Fibroblast of lung (primary cell): ENCODE results near the gene CLSTN2. TPM values are rescaled to one million over a fixed set of nuclear protein-coding genes. Genes with fewer than 3 reads are reported as not detected.

Experiments
- DNase-seq, 2 donors: peaks; one replicate each; pipeline versions ENCODE4 v3.0.0 to v3.0.0-alpha.2; 2010; ENCODE audit warnings: low read depth in 2 of 2
- H2AFZ ChIP-seq: 2 replicates; pipeline ENCODE4 v1.5.1; 2012; ENCODE audit warnings: low read length, control low read depth, inconsistent platforms
- H3K27ac ChIP-seq: 2 replicates; pipeline ENCODE4 v1.5.1; 2011; ENCODE audit warnings: low read length, control low read depth; ENCODE audit not compliant: insufficient read depth
- H3K27me3 ChIP-seq: 2 replicates; pipeline ENCODE4 v1.5.1; 2011; ENCODE audit warnings: mild to moderate bottlenecking, low read length; ENCODE audit not compliant: control insufficient read depth, insufficient read depth
- H3K36me3 ChIP-seq: 2 replicates; pipeline ENCODE4 v1.5.1; 2011; ENCODE audit warnings: low read length; ENCODE audit not compliant: control insufficient read depth, insufficient read depth
- H3K4me1 ChIP-seq: 2 replicates; pipeline ENCODE4 v1.5.1; 2011; ENCODE audit warnings: low read length; ENCODE audit not compliant: control insufficient read depth, insufficient read depth; ENCODE audit errors: extremely low read depth
- H3K4me2 ChIP-seq: 2 replicates; pipeline ENCODE4 v1.5.1; 2011; ENCODE audit warnings: low read length, control low read depth; ENCODE audit not compliant: insufficient read depth; ENCODE audit errors: extremely low read depth
- H3K4me3 ChIP-seq, 4 experiments: fragments of 200-600 bp in 1 of 4; sonication (generic) in 1 of 4; replicated peaks in 1 of 4; 2 replicates each; pipeline ENCODE4 v1.5.1; 2011 to 2016; ENCODE audit warnings: low read length in 4 of 4, low read depth in 3 of 4, mild to moderate bottlenecking in 3 of 4, control low read depth in 2 of 4, inconsistent platforms in 1 of 4, mixed read lengths in 1 of 4; ENCODE audit not compliant: insufficient read depth in 1 of 4; ENCODE audit errors: control extremely low read depth in 1 of 4
- H3K79me2 ChIP-seq: 2 replicates; pipeline ENCODE4 v1.5.1; 2012; ENCODE audit warnings: mild to moderate bottlenecking, low read length, inconsistent platforms; ENCODE audit not compliant: control insufficient read depth, insufficient read depth
- H3K9ac ChIP-seq: 2 replicates; pipeline ENCODE4 v1.5.1; 2011; ENCODE audit warnings: mild to moderate bottlenecking, low read length, control low read depth; ENCODE audit not compliant: insufficient read depth
- H3K9me3 ChIP-seq: 2 replicates; pipeline ENCODE4 v1.5.1; 2012; ENCODE audit warnings: low read depth, low read length; ENCODE audit not compliant: control insufficient read depth, insufficient read depth
- H4K20me1 ChIP-seq: 2 replicates; pipeline ENCODE4 v1.5.1; 2011; ENCODE audit warnings: low read length; ENCODE audit not compliant: control insufficient read depth, insufficient read depth; ENCODE audit errors: extremely low read depth
- CTCF ChIP-seq, 2 donors: IDR thresholded peaks in 1 of 2; conservative IDR thresholded peaks in 1 of 2; 1 replicate in 1 of 2; 2 replicates in 1 of 2; pipeline ENCODE4 v1.5.1; 2011 to 2012; ENCODE audit warnings: low read length in 2 of 2, control low read depth in 1 of 2, inconsistent platforms in 1 of 2, low read depth in 1 of 2, mild to moderate bottlenecking in 1 of 2
- EZH2 ChIP-seq: IDR thresholded peaks from 2 replicates; pipeline ENCODE4 v1.5.1; 2012; ENCODE audit warnings: low read length, control low read depth, mild to moderate bottlenecking; ENCODE audit errors: missing control alignments
- polyA plus RNA-seq, 2 donors: library from polyadenylated mRNA; depleted of rRNA in 1 of 2; stranded (reverse) in 1 of 2; unstranded in 1 of 2; fragments of >200 nt; gene quantifications; 2 replicates each; pipeline ENCODE4 v1.2.1, GENCODE V29; 2011 to 2012; ENCODE audit warnings: missing spikeins in 1 of 2
- total RNA-seq: library from RNA; depleted of rRNA; stranded (reverse); fragments of >200 nt; gene quantifications from 2 replicates; pipeline ENCODE4 v1.2.1, GENCODE V29; 2014

The CLSTN2 gene
- total and polyA plus RNA-seq, 2 donors (not counting 1 experiment from before 2014, with no cell fraction given): under 0.01 to 1.3 TPM

GRCh38 chr3:140097874-140098635 is 163.1 kb downstream of the CLSTN2 start:
- TF ChIP-seq CTCF (conservative IDR thresholded peaks at IDR 0.05 in 1 of 2, IDR thresholded peaks at IDR 0.05 in 1 of 2; ENCODE audit: low read depth in 1 of 2, low read length in 2 of 2) (no peak), EZH2 (no peak)
- Histone ChIP-seq H3K27me3 (no peaks in the 10 kb centered on the region), H3K4me2 (no peak overlapping the region), H3K79me2 (no peaks in the 10 kb centered on the region), H3K4me3 (no peak overlapping the region), H4K20me1 (no peaks in the 10 kb centered on the region), H3K27ac (no peak overlapping the region), H2AFZ (no peak overlapping the region), H3K36me3 (no peaks in the 10 kb centered on the region), H3K9ac (no peak overlapping the region), H3K9me3 (no peaks in the 10 kb centered on the region), H3K4me1 (no peaks in the 10 kb centered on the region)
- no peak for DNase-seq

GRCh38 chr3:140100479-140100878 is 165.5 kb downstream of the CLSTN2 start:
- Histone ChIP-seq H3K27me3 (no peaks in the 10 kb centered on the region), H3K4me1 (no peaks in the 10 kb centered on the region), H4K20me1 (no peaks in the 10 kb centered on the region), H2AFZ (no peak overlapping the region), H3K9ac (no peak overlapping the region), H3K4me2 (no peak overlapping the region), H3K9me3 (no peaks in the 10 kb centered on the region), H3K4me3 (no peak overlapping the region), H3K36me3 (no peaks in the 10 kb centered on the region), H3K27ac (no peak overlapping the region), H3K79me2 (no peaks in the 10 kb centered on the region)
- TF ChIP-seq EZH2: no peak
- no peak for TF ChIP-seq CTCF (conservative IDR thresholded peaks at IDR 0.05 in 1 of 2, IDR thresholded peaks at IDR 0.05 in 1 of 2; ENCODE audit: low read depth in 1 of 2, low read length in 2 of 2)
- no peak for DNase-seq

- no peak overlapping the region for H3K27ac ChIP-seq
- H3K4me3 ChIP-seq: no peak overlapping the region
- DNase-seq: no peak
Measured at GRCh38 chr3:140103166-140103565, 168.2 kb downstream of the CLSTN2 start.

More at GRCh38 chr3:140103166-140103565, 168.2 kb downstream of the CLSTN2 start:
- H3K9me3 ChIP-seq: no peaks in the 10 kb centered on the region
- no peak overlapping the region for H2AFZ ChIP-seq
- H3K4me1 ChIP-seq: no peaks in the 10 kb centered on the region
- no peak for TF ChIP-seq EZH2
- no peak overlapping the region for H3K9ac ChIP-seq
- no peaks in the 10 kb centered on the region for H3K79me2 ChIP-seq
- H3K36me3 ChIP-seq: no peaks in the 10 kb centered on the region
- H3K27me3 ChIP-seq: no peaks in the 10 kb centered on the region
- H3K4me2 ChIP-seq: no peak overlapping the region
- H4K20me1 ChIP-seq: no peaks in the 10 kb centered on the region
